ENCODE data around the gene DPYD. TPM values are rescaled to one million over a fixed set of nuclear protein-coding genes. Genes with fewer than 3 reads are reported as not detected.
A peak's percentile ranks its signal among the peaks of the same experiment; 100 is the strongest.

Gene DPYD
- total RNA-seq, 1 donor from 2014 or later = 8.8 TPM

- Mint-ChIP-seq H3K4me3 (ENCODE audit: unreplicated experiment) (no peak overlapping the region), H3K27me3 (ENCODE audit: low read depth, unreplicated experiment) (no peaks in the 10 kb centered on the region), H3K9me3 (ENCODE audit: unreplicated experiment) (no peaks in the 10 kb centered on the region), H3K36me3 (ENCODE audit: low read depth, unreplicated experiment) (peaks cover 3% of the 10 kb centered on the region), H3K4me1 (ENCODE audit: low read depth, unreplicated experiment) (no peaks in the 10 kb centered on the region), H3K27ac (ENCODE audit: unreplicated experiment) (no peak overlapping the region)
- DNase-seq (ENCODE audit: low read depth) = no peak
- H2AFZ ChIP-seq (ENCODE audit: low read depth, low read length) = no peak overlapping the region
- no peak overlapping the region for H3K4me3 ChIP-seq (ENCODE audit: insufficient read depth, low read depth, low read length)
- H3K9ac ChIP-seq (ENCODE audit: low read length) = no peak overlapping the region
- peaks cover 2% of the 10 kb centered on the region for H3K9me3 ChIP-seq (ENCODE audit: insufficient read depth, low read depth, low read length)
- H4K20me1 ChIP-seq (ENCODE audit: insufficient read depth, low read length) = no peaks in the 10 kb centered on the region
- no peak overlapping the region for H3K4me2 ChIP-seq (ENCODE audit: low read length)
- TF ChIP-seq CTCF (IDR thresholded peaks at IDR 0.05; ENCODE audit: insufficient read depth, low read depth, low read length) (no peak), EZH2 (IDR thresholded peaks at IDR 0.05; ENCODE audit: insufficient read depth, low read length) (no peak)
- no peaks in the 10 kb centered on the region for H3K36me3 ChIP-seq (ENCODE audit: insufficient read depth, low read length)
- H3K79me2 ChIP-seq (ENCODE audit: insufficient read depth, low read length) = no peaks in the 10 kb centered on the region
- no peak for FAIRE-seq
- no peak overlapping the region for H3K27ac ChIP-seq (ENCODE audit: low read depth, low read length)
- H3K27me3 ChIP-seq (ENCODE audit: insufficient read depth, low read length) = no peaks in the 10 kb centered on the region
- H3K4me1 ChIP-seq (ENCODE audit: insufficient read depth, low read length) = no peaks in the 10 kb centered on the region
These were observed 229.5 kb downstream of the DPYD start for GRCh38 chr1:97691325-97691724.

- peaks cover 3% of the 10 kb centered on the region for H3K36me3 Mint-ChIP-seq (ENCODE audit: low read depth, unreplicated experiment)
- Histone ChIP-seq H3K27ac (ENCODE audit: low read depth, low read length) (no peak overlapping the region), H4K20me1 (ENCODE audit: insufficient read depth, low read length) (no peaks in the 10 kb centered on the region), H3K36me3 (ENCODE audit: insufficient read depth, low read length) (no peaks in the 10 kb centered on the region), H3K4me2 (ENCODE audit: low read length) (no peak overlapping the region), H2AFZ (ENCODE audit: low read depth, low read length) (no peak overlapping the region), H3K79me2 (ENCODE audit: insufficient read depth, low read length) (no peaks in the 10 kb centered on the region), H3K9me3 (ENCODE audit: insufficient read depth, low read depth, low read length) (peaks cover 2% of the 10 kb centered on the region), H3K27me3 (ENCODE audit: insufficient read depth, low read length) (no peaks in the 10 kb centered on the region), H3K9ac (ENCODE audit: low read length) (no peak overlapping the region), H3K4me1 (ENCODE audit: insufficient read depth, low read length) (no peaks in the 10 kb centered on the region), H3K4me3 (ENCODE audit: insufficient read depth, low read depth, low read length) (no peak overlapping the region)
- no peak overlapping the region for H3K27ac Mint-ChIP-seq (ENCODE audit: unreplicated experiment)
- DNase-seq (ENCODE audit: low read depth) (no peak), FAIRE-seq (no peak)
- H3K9me3 Mint-ChIP-seq (ENCODE audit: unreplicated experiment) = peaks cover 7% of the 10 kb centered on the region
- H3K4me1 Mint-ChIP-seq (ENCODE audit: low read depth, unreplicated experiment) = peaks cover 1% of the 10 kb centered on the region
- no peaks in the 10 kb centered on the region for H3K27me3 Mint-ChIP-seq (ENCODE audit: low read depth, unreplicated experiment)
- H3K4me3 Mint-ChIP-seq (ENCODE audit: unreplicated experiment) = no peak overlapping the region
- TF ChIP-seq CTCF (IDR thresholded peaks at IDR 0.05; ENCODE audit: insufficient read depth, low read depth, low read length) = no peak
- TF ChIP-seq EZH2 (IDR thresholded peaks at IDR 0.05; ENCODE audit: insufficient read depth, low read length) = no peak
These were observed 235.5 kb downstream of the DPYD start for GRCh38 chr1:97685360-97685759.

- Mint-ChIP-seq H3K27ac (ENCODE audit: unreplicated experiment) (no peak overlapping the region), H3K36me3 (ENCODE audit: low read depth, unreplicated experiment) (no peaks in the 10 kb centered on the region), H3K4me1 (ENCODE audit: low read depth, unreplicated experiment) (peaks cover 1% of the 10 kb centered on the region), H3K4me3 (ENCODE audit: unreplicated experiment) (no peak overlapping the region), H3K27me3 (ENCODE audit: low read depth, unreplicated experiment) (no peaks in the 10 kb centered on the region), H3K9me3 (ENCODE audit: unreplicated experiment) (peaks cover 5% of the 10 kb centered on the region)
- TF ChIP-seq CTCF (IDR thresholded peaks at IDR 0.05; ENCODE audit: insufficient read depth, low read depth, low read length) = no peak
- TF ChIP-seq EZH2 (IDR thresholded peaks at IDR 0.05; ENCODE audit: insufficient read depth, low read length) = no peak
- H3K27ac ChIP-seq (ENCODE audit: low read depth, low read length) = no peak overlapping the region
- no peak overlapping the region for H3K4me3 ChIP-seq (ENCODE audit: insufficient read depth, low read depth, low read length)
- DNase-seq (ENCODE audit: low read depth) = peak; percentile 14
- FAIRE-seq = no peak
- H3K79me2 ChIP-seq (ENCODE audit: insufficient read depth, low read length) = no peaks in the 10 kb centered on the region
- H3K4me1 ChIP-seq (ENCODE audit: insufficient read depth, low read length) = no peaks in the 10 kb centered on the region
- H4K20me1 ChIP-seq (ENCODE audit: insufficient read depth, low read length) = no peaks in the 10 kb centered on the region
- H2AFZ ChIP-seq (ENCODE audit: low read depth, low read length) = no peak overlapping the region
- no peaks in the 10 kb centered on the region for H3K27me3 ChIP-seq (ENCODE audit: insufficient read depth, low read length)
- H3K9me3 ChIP-seq (ENCODE audit: insufficient read depth, low read depth, low read length) = no peaks in the 10 kb centered on the region
- H3K36me3 ChIP-seq (ENCODE audit: insufficient read depth, low read length) = no peaks in the 10 kb centered on the region
- H3K9ac ChIP-seq (ENCODE audit: low read length) = no peak overlapping the region
- H3K4me2 ChIP-seq (ENCODE audit: low read length) = no peak overlapping the region
These were observed 239.9 kb downstream of the DPYD start for GRCh38 chr1:97680894-97681293.

All from astrocyte (in vitro differentiated cells and primary cell).